Measurements from ENCODE around the gene VKORC1.

VKORC1 gene

DNA sequence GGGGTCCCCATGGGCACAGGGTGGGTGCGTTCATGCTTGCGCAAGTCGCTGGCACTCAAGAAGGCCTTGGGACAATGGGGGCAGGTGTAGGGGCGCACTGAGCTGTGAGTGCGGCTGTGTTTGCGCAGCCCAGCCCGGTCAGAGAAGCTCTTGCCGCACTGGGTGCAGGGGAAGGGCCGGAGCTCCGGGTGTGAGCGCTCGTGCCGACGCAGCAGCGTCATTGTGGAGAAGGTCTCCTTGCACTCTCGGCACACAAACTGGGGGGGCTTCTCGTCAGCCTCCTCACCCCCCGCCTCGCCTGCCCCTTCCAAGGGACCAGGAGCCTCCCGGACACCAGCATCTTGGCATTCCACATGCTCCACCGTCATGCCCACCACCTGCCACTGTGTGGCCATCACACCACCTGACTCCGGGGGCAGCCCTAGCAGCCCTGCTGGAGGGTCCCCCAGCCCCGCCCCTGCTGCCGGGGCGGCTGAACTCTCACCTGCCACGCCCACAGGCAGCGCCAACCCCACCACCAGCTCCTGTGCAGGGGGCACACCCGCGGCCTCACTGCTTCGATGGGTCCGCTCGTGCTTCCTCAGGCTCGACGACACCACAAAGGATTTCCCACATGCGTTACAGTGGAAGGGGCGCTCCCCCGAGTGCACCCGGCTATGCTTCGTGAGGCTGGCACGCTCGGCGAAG lies 33.3 kb downstream of the VKORC1 start:
- DNase-seq = no peak

DNA sequence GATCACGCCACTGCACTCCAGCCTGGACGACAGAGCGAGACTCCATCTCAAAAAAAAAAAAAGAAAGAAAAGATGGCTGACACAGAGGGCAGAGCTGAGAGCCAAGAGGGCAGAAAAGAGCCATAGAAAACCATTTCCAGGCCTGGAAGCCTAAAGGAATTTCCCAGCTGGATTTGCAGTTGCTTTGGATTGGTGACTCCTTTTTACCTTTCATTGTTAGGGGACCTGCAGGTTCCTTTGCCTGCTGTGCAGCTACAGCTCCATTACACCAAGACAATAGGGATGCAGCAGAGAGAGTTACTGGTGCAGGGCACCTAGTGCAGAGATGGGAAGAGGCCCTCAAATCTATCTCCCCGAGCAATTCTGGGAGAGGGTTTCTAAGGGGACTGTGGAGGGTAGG lies 39.0 kb downstream of the VKORC1 start:
- no peak for DNase-seq

DNA sequence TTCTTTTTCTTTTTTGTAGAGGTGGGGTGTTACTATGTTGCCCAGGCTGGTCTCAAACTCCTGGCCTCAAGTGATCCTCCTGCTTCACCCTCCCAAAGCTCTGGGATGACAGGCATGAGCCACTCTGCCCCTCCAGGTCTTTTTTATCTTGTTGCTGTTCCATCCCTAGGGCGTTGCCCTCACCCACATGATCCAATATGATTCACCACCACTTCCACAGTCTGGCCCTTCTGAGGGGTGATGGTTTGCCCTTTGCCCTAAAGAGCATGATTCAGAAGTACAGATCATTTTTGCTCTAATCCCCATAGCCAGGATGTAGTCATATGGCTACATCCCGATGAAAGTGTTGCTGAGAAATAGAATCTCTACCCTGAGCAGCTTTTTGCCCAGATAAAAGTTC lies 42.5 kb downstream of the VKORC1 start:
- DNase-seq = no peak

DNA sequence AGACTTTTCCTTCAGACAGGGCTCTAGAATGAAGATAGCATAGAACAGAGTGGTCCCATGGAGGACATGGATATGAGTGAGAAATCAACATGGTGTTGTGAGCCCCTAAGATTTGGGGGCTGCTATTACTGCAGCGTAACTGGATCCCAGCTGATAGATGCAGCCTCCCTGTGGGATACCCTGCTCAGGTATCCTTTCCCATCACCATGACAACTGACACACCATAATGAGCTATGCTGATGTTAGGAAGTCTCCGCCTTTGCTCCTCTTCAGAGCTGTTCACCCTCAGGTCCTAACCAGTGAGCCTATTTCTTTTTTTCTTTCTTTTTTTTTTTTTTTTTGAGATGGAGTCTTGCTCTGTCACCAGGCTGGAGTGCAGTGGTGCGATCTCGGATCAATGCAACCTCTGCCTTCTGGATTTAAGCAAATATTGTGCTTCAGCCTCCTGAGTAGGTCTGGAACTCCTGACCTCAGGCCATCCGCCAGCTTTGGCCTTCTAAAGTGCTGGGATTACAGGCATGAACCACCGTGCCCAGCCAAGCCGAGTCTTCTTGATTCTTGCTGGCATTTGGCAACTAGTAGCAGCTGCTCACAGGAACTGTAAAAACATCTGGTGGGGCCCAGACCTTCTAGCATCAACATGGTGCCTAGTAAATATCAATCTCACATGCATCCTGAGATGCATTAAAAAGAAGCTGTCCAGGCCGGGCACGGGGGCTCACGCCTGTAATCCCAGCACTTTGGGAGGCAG lies 44.1 kb downstream of the VKORC1 start:
- no peak for DNase-seq

- DNase-seq = no peak
These were observed 50.6 kb downstream of the VKORC1 start for GRCh38 chr16:31043898-31044481.

GRCh38 chr16:31043352-31043751 lies 51.2 kb downstream of the VKORC1 start:
- DNase-seq = no peak

- no peak for DNase-seq
These were observed 51.7 kb downstream of the VKORC1 start for GRCh38 chr16:31042866-31043265.

Data from stimulated activated naive CD4-positive, alpha-beta T cell treated with Interleukin-2 at 50 U/mL for 16 hours (primary cell).